ENCODE data around the gene PROP1.
"Not testable (repeated sequence)": the region's sequence is repeated elsewhere in the genome, so short reads cannot be mapped to it uniquely, and the experiment has no call there.

PROP1 gene

GRCh38 chr5:177943805-177944736 is 52.0 kb downstream of the PROP1 start:
- DNase-seq: not testable (repeated sequence)

- not testable (repeated sequence) for DNase-seq
These were observed 53.1 kb downstream of the PROP1 start for GRCh38 chr5:177942896-177943295.

Measured in NCI-H1694 treated with DMSO at 0.1 percent for 48 hours (cell line).